Measurements from ENCODE around the gene SLC25A25. TPM values are rescaled to one million over a fixed set of nuclear protein-coding genes. Genes with fewer than 3 reads are reported as not detected.
A peak's percentile ranks its signal among the peaks of the same experiment; 100 is the strongest.

Gene SLC25A25
- total and polyA plus RNA-seq, 9 of the 15 experiments (the other 6 are each of a cell fraction or from before 2014, with no cell fraction given) = 0.07 to 35.9 (median 23.2) TPM

DNA sequence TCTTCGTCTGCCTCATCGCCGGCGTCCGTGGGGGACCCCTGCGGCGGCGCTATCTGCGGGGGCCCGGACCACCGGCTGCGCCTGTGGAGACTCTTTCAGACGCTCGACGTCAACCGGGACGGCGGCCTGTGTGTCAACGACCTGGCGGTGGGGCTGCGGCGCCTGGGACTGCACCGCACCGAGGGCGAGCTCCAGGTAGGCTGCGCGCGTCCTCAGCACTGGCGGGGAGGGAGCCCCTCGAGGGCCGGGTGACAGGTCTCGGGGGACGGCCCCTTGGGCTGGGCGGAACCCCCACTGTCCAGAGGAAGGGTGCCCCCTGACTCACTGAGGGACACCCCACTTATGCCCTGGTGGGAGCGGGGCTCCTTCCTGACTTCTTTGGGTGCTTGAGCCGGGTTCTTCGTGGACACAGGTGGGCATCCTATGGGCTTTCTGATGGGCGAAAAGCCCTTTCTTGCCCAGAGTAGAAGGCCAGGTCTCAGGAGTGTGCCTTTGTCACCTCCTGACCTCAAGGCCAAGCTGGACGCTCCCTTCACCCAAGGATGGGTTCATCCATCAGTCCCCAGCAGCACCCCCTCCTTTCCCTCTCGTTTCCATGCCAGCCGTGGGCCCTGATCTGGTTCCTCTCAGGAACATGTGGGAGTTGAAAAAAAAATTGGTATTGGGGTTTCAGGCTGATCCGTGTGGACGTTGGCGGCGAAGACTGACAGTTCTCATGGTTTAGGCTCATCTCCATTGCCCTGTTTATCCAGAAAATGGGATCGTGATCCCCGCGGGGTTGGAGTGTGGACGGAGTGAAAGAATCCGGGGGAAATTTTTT is 564 bp downstream of the SLC25A25 start (continued):
- TF ChIP-seq SMC3 (conservative IDR thresholded peaks at IDR 0.05; ENCODE audit: insufficient read depth, low read depth, low read length) = no peak
- TF ChIP-seq ZNF699 (CRISPR knock-in tag; IDR thresholded peaks at IDR 0.05; ENCODE audit: insufficient replicate concordance) = no peak
- TF ChIP-seq ZNF696 (CRISPR knock-in tag; conservative IDR thresholded peaks at IDR 0.05) = no peak
- 0 out of 2 replicates have a peak, but pooled peaks have one; percentile 22 for TF ChIP-seq GABPA (tag; conservative IDR thresholded peaks at IDR 0.05; ENCODE audit: low read depth)
- TF ChIP-seq KAT7 (CRISPR knock-in tag; IDR thresholded peaks at IDR 0.05; ENCODE audit: borderline replicate concordance) = 0 out of 2 replicates have a peak, but pooled peaks have one; percentile 38
- TF ChIP-seq, protein P1, sequence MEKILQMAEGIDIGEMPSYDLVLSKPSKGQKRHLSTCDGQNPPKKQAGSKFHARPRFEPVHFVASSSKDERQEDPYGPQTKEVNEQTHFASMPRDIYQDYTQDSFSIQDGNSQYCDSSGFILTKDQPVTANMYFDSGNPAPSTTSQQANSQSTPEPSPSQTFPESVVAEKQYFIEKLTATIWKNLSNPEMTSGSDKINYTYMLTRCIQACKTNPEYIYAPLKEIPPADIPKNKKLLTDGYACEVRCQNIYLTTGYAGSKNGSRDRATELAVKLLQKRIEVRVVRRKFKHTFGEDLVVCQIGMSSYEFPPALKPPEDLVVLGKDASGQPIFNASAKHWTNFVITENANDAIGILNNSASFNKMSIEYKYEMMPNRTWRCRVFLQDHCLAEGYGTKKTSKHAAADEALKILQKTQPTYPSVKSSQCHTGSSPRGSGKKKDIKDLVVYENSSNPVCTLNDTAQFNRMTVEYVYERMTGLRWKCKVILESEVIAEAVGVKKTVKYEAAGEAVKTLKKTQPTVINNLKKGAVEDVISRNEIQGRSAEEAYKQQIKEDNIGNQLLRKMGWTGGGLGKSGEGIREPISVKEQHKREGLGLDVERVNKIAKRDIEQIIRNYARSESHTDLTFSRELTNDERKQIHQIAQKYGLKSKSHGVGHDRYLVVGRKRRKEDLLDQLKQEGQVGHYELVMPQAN (IDR thresholded peaks at IDR 0.05; ENCODE audit: borderline replicate concordance) = peak; percentile 36; the same call in 1 of the 2 replicates
- TF ChIP-seq, protein P2, sequence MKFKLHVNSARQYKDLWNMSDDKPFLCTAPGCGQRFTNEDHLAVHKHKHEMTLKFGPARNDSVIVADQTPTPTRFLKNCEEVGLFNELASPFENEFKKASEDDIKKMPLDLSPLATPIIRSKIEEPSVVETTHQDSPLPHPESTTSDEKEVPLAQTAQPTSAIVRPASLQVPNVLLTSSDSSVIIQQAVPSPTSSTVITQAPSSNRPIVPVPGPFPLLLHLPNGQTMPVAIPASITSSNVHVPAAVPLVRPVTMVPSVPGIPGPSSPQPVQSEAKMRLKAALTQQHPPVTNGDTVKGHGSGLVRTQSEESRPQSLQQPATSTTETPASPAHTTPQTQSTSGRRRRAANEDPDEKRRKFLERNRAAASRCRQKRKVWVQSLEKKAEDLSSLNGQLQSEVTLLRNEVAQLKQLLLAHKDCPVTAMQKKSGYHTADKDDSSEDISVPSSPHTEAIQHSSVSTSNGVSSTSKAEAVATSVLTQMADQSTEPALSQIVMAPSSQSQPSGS (CRISPR knock-in tag; IDR thresholded peaks at IDR 0.05) = no peak
- no peak for TF ChIP-seq KLF10 (CRISPR knock-in tag; IDR thresholded peaks at IDR 0.05)
- TF ChIP-seq ZNF282 (CRISPR knock-in tag; IDR thresholded peaks at IDR 0.05) = no peak
- TF ChIP-seq, protein P3, sequence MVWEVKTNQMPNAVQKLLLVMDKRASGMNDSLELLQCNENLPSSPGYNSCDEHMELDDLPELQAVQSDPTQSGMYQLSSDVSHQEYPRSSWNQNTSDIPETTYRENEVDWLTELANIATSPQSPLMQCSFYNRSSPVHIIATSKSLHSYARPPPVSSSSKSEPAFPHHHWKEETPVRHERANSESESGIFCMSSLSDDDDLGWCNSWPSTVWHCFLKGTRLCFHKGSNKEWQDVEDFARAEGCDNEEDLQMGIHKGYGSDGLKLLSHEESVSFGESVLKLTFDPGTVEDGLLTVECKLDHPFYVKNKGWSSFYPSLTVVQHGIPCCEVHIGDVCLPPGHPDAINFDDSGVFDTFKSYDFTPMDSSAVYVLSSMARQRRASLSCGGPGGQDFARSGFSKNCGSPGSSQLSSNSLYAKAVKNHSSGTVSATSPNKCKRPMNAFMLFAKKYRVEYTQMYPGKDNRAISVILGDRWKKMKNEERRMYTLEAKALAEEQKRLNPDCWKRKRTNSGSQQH (CRISPR knock-in tag; IDR thresholded peaks at IDR 0.05) = no peak
- TF ChIP-seq, protein P4, sequence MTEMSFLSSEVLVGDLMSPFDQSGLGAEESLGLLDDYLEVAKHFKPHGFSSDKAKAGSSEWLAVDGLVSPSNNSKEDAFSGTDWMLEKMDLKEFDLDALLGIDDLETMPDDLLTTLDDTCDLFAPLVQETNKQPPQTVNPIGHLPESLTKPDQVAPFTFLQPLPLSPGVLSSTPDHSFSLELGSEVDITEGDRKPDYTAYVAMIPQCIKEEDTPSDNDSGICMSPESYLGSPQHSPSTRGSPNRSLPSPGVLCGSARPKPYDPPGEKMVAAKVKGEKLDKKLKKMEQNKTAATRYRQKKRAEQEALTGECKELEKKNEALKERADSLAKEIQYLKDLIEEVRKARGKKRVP (CRISPR knock-in tag; IDR thresholded peaks at IDR 0.05) = no peak
- no peak for TF ChIP-seq NUFIP1 (IDR thresholded peaks at IDR 0.05; ENCODE audit: partially characterized antibody)
- TF ChIP-seq PTRF (tag; IDR thresholded peaks at IDR 0.05) = no peak
- TF ChIP-seq, protein P5, sequence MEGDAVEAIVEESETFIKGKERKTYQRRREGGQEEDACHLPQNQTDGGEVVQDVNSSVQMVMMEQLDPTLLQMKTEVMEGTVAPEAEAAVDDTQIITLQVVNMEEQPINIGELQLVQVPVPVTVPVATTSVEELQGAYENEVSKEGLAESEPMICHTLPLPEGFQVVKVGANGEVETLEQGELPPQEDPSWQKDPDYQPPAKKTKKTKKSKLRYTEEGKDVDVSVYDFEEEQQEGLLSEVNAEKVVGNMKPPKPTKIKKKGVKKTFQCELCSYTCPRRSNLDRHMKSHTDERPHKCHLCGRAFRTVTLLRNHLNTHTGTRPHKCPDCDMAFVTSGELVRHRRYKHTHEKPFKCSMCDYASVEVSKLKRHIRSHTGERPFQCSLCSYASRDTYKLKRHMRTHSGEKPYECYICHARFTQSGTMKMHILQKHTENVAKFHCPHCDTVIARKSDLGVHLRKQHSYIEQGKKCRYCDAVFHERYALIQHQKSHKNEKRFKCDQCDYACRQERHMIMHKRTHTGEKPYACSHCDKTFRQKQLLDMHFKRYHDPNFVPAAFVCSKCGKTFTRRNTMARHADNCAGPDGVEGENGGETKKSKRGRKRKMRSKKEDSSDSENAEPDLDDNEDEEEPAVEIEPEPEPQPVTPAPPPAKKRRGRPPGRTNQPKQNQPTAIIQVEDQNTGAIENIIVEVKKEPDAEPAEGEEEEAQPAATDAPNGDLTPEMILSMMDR (IDR thresholded peaks at IDR 0.05 in 2 of 3, conservative IDR thresholded peaks at IDR 0.05 in 1 of 3; ENCODE audit: insufficient read depth in 2 of 3, low read depth in 1 of 3, low read length in 3 of 3) = no peak
- no peak for TF ChIP-seq FOXM1 (IDR thresholded peaks at IDR 0.05; ENCODE audit: low read depth)
- TF ChIP-seq FOXM1 (CRISPR knock-in tag; IDR thresholded peaks at IDR 0.05; ENCODE audit: low read depth) = 0 out of 2 replicates have a peak, but pooled peaks have one; percentile 11
